Activated CD4-positive, alpha-beta T cell treated with anti-CD3 and anti-CD28 coated beads, Interleukin-2, amount 50 U/mL, for 48 hours (primary cell): Measurements from ENCODE around the gene KCTD4.
"Not testable (repeated sequence)": the region's sequence is repeated elsewhere in the genome, so short reads cannot be mapped to it uniquely, and the experiment has no call there.

Experiments
- DNase-seq, 2 experiments: peaks; one replicate each; pipeline ENCODE4 v3.0.0-alpha.2; 2020

Gene KCTD4

DNA sequence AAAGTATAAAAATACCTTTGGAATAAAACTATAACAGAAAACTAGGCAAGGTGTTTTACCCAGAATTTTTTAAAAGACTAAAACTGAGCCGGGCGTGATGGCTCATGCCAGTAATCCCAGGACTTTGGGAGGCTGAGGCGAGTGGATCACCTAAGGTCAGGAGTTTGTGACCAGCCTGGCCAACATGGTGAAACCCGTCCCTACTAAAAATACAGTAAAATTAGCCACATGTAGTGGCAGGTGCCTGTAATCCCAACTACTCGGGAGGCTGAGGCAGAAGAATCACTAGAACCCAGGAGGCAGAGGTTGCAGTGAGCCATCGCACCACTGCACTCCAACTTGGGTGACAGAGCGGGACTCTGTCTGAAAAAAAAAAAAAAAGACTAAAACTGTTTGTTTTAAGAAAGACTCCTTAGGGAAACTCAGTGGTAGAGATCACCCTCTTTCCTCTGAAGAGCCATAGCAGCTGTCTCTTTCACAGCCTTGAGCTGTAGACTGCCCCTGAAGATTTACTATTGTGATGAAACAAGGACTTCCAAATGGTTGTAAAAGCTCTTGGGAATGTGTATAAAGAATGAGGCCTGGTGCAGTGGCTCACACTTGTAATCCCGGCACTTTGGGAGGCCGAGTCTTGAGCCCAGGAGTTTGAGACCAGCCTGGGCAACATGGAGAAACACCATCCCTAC is 14.7 kb upstream of the KCTD4 start:
- DNase-seq = no peak

DNA sequence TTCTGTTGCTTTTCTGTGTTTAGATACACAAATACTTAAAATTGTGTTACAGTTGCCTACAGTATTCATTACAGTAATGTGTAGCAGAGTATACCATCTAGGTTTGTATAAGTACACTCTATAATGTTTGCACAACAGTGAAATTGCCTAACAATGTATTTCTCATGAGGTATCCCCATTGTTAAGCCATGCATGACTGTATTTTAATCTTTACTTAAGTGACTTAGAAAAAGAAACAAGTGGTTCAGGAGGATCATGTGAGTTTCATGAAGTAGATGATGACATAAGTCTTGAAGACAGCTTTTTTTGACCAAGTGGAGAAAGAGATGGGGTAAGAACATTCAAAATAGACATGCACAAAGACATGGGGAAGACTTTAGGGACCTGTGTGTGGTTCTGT is 8.4 kb upstream of the KCTD4 start:
- DNase-seq = no peak

DNA sequence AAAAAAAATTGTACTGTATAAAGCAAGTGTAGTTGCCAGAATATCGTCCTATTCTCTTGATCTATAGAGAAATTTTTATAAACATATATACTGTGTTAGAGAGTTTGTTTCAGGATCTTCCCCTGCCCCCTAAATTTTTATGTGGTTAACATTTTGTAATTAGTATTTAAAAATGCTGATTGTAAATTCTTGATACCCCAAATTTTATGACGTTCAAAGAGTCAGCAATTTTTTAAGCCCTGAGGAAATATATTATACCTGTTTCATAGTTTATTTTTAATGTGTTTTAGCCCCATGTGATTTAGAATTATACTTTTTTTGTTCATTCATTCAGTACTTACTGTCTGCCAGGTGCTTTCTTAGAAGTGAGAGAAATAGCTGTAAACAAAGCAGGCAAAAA is 7.3 kb upstream of the KCTD4 start:
- no peak for DNase-seq

DNA sequence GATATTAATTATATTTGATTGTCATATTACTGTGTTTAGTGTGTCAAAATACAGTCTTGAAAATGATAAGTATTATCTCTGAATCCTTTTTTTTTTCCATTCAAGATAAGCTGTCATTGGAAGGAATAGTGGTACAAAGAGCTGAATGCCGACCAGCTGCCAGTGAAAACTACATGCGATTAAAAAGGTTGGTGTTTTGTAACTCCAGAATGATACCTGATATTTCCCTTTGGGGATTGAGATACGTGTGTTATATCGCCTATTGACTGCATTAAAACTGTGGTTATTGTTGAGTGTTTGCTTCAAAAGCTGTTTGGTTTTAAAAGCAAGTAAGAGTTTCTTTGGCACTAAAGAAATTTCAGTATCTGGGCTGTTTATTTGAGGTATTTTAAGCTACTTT is 6.5 kb upstream of the KCTD4 start:
- DNase-seq = no peak

DNA sequence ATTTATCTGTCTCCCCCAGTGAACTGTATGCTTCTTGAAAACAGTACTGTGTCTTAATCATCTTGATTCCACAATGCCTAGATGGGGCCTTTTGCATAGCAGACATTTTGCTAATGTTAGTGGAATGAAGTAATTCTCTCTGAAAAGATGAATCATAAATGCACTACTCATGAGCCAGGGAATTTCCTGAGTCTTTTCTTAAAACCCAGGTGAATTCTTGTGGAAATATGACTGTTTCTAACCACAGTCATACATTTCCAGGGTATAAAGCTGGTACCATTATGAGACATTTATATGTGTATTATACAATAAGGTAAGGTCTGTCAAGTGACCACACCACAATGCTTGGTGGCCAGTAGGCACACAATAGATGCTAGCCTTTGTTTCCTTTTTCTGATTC is 5.5 kb upstream of the KCTD4 start:
- peak in 1 of 2 experiments; percentile 13 for DNase-seq

DNA sequence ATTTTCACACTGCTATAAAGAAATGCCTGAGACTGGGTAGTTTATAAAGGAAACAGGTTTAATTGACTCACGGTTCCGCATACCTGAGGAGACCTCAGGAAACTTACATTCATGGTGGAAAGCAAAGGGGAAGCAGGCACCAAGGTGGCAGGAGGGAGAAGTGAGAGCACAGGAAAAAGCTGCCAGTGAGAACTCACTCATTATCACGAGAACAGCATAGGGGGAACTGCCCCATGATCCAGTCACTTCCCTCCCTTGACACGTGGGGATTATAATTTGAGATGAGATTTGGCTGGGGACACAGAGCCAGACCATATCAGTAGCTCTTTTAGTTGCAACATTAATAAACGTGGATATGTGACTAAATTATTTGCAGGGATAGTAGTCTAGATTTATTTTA is 4.3 kb upstream of the KCTD4 start:
- no peak for DNase-seq

DNA sequence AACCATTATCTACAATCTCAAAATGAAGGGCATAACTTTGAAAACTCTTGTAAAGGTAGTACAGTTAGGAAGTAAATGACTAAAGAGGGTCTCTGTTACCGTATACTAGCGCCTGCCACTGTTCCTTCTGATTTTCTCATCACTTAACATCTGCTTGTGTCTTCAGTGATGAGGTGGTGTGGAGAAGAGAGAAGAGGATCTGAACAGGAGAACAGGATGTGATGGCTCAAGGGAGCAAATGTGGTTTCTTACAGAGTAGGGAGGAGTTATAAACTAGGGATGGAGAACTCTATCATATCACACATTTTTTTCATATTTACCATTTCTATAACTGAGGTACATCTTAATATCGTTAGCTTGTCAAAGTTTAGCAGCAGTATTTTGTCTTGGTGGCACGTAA is 1.1 kb downstream of the KCTD4 start:
- no peak for DNase-seq

DNA sequence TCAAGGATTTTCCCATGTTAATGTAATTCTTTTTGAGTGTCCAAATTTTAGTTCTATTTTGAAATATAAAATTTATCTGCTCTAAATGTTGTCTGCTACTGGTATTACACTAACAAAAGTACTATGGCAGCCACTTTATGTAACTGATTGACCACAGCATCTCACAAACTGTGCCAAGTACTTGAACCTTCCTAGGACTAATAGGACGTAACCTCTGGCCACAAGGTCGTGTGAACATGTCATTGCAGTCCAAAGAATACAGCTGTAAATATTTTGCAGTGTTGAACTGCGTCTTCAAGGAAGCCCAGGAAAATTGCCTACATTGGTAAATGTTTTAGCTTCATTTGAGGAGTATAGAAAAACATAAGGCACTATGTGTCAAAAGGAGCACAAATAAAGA is 1.9 kb downstream of the KCTD4 start:
- DNase-seq = no peak

DNA sequence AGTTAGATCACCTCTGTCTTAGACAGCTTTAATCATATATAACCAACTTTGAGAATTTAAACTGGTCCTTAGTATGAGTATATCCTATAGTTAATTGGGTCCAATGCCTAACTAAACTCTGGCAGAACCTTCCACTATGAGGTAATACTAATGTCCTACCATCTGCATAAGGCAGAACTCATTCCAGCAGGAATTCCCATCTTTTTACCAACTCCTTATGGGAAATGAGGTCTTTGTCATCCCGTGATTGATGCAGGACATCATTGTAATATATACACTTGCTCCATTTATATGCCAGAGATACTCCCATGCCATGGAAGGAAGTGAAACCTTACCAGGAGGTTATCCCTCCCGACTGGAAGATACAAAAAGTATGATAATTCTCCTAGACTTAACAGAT is 2.8 kb downstream of the KCTD4 start:
- no peak for DNase-seq

DNA sequence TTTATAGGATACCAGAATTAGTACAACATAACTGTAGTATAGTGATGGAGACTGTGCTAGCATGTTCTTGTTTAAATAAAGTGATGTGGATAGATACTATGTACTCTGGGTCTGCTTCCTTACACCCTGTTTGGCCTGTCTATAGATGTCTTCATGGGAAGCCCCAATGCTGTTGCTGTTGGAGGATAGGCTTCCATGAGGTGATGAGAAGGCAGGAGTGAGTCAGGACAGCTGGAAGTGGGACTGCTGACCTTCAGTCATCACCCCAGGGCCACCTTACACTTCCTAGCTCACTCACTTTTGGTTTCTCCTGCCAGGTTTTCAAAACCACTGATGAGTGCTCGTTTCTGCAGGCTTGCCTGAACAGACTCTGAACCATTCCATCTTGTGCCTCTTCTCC is 4.2 kb downstream of the KCTD4 start:
- DNase-seq = no peak

DNA sequence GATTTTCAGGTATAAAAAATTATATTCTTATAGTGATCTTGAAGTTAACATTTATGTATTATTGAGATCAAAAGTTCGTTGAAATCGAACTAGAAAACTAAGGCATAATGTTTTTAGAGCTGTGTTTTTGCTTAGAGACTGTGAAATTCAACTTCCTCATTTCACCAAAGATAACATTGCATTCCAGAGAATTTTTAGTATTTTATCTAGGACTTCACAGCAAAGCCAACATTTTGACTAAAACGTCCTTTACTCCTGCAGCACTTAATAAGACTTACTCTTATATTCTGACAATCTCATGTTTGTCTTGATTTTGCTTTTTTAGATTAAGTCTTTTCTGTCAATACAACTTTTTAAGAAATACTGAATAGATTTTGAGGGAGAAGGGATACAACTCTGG is 4.7 kb downstream of the KCTD4 start:
- no peak for DNase-seq

DNA sequence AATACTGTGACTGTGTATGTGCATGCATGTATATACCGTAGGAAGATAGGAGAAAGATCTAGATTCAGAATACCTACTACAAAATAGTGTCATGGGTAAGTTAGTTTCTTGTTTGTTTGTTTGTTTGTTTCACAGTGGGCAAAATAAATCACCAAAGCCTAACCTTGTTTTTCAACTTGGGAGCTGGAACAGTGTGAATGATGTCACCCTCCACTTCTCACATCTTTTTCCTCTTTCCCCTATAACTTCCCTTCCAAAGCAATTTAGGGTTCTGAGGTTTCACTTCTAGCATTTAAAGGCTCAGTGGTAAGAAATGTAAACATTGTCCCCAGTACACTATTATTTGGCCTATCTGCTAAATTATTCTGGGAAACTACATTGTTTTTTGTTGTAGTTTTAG is 5.4 kb downstream of the KCTD4 start:
- no peak for DNase-seq

DNA sequence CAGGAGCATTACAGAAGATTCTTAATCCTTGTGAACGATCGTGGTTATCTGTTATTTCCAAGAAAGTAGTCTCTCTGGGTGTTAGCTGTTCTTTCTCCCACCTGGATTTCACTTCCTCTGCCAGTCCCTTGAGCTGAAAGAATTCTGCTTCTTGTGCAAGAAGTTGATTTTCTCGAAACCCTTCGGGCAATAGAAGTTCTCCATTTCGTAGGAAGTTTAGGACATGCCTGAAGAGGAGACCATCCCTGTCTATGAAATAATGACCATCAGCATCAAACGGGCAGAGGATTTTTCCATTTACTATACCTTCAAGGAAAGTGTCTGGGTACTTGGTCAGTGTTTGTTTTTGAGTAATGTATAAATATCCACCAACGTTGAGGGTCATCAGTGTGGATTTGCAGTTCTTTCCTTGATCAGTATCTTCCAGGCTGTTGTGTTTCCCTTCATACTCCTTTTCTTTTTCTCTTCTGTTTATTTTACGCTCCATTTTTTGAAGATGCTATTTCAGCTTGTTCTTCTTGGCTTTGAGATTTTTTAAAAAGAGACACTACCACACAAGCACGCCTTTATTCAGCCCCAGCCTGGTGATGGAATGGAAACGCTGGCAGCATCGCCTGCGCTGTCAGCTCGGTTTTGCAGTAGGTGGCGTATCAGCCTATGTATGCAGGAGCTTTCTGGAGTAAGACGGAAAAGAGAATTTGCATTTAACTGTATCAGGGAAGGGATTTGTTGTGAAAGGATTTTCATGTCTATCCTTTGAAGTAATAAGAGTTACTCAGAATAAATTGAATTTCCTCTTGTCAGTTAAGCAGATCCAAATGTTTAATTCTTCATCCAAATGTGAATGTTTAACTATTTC is 6.5 kb downstream of the KCTD4 start:
- DNase-seq = no peak

DNA sequence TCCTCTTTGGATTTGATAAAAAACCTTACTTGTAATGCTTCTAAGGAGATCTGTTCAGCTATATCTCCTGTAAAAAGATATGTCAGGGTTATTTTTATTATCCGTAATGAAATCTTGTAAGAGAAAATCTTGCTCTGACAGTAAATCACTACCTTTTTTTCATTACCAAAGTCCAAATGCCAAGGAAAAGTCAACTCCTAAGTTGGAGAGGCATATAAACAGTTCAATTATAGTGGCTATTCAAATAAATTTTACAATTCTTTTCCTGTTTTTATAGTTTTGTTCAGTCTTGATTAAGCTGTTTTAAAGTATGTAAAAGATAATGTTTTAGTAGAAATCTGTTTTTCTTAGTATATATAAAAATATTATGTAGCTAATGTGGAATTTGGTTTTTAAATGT is 9.0 kb downstream of the KCTD4 start:
- no peak for DNase-seq

DNA sequence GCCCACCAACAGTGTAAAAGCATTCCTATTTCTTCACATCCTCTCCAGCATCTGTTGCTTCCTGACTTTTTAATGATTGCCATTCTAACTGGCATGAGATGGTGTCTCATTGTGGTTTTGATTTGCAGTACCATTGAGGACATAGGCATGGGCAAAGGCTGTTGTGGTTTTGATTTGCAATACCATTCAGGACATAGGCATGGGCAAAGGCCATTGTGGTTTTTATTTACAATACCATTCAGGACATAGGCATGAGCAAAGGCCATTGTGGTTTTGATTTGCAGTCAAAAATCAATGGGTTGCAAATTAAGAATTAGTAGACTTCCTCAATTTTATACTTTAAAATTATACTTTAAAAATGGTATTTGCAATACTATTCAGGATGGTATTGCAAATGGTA is 11.3 kb downstream of the KCTD4 start:
- DNase-seq = not testable (repeated sequence)

DNA sequence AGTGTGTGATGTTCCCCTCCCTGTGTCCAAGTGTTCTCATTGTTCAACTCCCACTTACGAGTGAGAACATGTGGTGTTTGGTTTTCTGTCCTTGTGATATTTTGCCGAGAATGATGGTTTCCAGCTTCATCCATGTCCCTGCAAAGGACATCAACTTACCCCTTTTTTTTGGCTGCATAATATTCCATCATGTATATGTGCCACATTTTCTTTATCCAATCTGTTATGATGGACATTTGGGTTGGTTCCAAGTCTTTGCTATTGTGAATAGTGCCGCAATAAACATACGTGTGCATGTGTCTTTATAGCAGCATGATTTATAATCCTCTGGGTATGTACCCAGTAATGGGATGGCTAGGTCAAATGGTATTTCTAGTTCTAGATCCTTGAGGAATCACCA is 11.8 kb downstream of the KCTD4 start:
- DNase-seq = not testable (repeated sequence)

DNA sequence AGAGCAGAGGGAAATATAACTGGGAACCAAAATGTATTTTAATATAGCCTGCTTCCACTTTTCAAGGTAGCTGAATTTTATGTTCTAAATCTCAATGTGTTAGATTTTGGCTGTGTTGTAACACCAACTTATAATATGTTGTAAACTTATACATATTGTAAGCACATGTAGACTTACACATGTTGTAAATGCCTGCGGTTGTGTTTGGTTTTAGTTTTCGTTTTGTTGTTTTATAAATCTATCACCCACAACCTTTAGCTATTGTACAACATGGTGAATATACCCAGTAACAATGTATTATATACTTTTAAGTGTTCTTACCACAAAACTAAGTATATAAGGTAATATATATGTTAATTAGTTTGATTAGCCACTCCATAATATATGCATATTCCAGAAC is 15.6 kb downstream of the KCTD4 start:
- DNase-seq = no peak

DNA sequence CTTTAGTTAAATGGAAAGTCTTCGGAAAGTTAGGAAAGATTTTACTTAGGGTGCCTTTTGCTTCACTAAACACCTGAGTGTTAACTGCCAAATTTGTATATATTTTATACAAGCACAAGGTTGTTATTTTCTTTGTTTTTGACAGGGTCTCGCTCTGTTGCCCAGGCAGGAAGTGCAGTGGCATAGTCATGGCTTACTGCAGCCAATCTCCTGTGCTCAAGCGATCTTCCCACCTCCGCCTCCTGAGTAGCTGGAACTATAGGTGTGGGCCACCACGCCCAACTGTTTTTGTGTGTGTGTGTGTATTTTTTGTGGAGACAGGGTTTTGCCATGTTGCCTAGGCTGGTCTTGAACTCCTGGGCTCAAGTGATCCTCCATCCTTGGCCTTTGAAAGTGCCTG is 16.2 kb downstream of the KCTD4 start:
- no peak for DNase-seq

DNA sequence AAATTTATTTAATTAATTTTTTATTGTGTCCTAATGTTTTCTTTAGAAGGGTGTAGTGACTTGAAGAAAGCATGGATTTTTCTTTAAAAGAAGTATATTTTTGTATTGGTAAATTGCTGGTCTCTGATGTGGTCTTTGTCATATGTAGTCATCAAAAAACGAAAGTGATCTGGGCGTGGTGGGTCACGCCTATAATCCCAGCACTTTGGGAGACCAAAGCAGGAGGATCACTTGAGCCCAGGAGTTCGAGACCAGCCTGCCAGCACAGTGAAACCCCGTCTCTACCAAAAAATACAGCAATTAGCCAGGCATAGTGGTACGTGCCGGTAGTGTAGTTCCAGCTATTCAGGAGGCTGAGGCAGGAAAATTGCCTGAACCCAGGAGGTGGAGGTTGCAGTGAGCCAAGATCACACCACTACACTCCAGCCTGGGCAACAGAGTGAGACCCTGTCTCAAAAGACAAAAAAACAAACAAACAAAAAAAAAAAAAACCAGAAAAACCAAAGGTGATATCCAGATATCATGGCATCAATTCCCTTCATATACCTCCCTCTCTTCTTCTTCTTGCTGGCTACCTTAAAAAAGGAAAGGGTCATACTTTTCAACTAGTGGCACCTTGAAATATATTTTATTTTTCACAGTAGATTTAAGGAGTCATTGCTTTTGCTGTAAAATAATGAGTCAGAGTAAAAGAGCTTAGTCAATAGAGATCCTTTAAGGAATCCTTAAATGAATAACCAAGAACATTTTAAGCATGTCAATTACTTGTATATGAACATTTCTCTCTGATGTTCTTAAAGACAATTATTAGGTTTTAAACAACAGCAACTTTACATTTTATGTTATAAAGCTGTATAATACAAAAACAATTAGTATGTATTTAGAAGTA is 19.9 kb downstream of the KCTD4 start:
- no peak for DNase-seq

DNA sequence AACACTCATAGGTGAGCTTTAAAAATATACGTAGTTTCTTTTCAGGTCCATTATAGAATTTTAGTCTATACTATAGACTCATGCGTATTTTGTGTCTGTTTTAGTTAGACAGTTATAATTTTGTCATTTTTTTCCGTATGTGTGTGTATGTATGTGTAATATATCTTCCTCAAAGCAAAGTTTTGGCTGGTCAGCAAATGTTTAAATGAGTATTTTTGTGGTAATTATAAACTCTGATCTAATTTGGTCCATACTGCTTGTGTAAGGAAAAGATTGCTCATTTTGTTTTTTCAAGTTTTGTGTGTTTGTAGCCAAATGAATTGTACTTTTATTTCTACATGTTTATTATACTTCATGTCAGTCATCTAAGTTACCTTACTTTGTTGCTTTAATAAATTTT is 20.5 kb downstream of the KCTD4 start:
- DNase-seq = no peak

DNA sequence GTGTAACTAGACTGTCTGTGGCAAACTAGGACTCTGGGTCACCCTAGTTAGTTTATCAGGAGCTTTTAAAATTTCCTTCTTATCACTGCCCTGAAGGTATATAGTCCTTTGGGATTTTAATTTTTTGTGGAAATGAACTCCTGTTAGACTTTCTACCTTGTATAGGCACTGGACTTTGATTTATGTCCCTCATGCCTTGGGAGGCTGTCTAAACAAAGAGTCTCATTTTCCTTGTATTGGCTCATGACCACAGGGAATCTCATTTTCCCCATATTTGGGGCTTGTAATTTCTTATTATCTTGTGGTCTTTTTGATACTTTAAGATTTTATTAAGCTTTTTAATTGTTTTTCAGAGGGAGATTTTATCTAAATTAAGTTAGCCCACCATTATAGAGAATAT is 21.4 kb downstream of the KCTD4 start:
- no peak for DNase-seq

DNA sequence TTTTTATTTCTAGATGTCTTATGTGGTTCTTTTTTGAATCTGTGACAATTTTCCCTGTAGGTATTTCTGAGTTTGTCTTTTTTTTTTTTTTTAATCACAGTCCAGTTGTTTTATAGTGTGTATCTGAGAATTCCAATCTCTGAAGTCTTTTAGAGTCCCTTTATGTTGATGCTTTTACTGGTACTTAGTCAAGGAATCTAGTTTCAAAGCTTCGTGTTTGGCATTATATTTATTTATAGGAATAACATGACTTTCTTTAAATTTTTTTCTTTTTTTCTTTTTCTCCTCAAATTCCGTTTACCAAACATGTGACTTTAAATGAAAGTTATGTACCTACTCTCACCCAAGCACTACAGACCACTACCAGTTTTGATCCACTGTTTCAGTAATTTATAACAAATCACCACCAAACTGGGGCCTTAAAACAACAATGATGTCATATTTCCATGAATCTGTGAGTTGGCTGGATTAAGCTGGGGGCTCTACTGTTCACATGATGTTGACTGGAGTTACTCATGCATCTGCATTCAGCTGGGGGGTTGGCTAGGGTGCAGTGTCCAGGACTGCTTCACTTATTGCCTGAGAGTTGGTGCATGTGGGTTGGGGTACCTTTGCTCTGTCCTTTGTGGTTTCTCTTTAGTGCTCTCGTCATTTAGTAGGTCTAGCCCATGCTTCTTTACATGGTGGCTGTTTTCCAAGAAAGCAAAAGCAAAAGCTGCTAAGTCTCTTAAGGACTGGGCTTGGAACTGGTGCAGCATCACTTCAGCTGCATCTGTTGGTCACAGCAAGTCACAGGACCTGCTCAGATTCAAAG is 22.3 kb downstream of the KCTD4 start:
- no peak for DNase-seq

DNA sequence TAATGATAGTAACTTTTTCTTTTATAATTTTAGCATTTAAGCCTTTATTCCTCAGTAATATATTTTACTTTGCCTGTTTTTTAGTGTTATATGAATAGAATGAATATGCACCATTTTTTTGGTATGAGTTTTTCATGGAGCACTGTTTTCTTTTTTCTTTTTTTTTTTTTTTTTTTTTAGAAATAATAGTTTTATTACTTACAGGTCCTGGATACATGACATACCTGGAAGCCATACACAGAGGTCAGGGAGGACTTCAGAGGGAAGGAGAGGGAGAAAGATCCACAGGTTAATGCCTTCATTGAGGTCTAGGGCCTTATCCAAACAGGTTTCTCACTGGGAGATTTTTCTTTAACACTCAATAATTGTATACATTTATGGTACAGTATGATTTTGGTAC is 26.4 kb downstream of the KCTD4 start:
- no peak for DNase-seq
